HTR-8/SVneo (cell line): ENCODE data around the gene ATF2.

Source experiments
- DNase-seq: peaks from one replicate; pipeline ENCODE4 v3.0.0; 2011; ENCODE audit warnings: low spot score, mixed read lengths; ENCODE audit not compliant: insufficient read length
- FAIRE-seq: peaks from 2 replicates; lab custom pipeline; 2011; peaks lifted over from hg19 to GRCh38; lab: Jason Lieb, UNC

Gene ATF2, protein sequence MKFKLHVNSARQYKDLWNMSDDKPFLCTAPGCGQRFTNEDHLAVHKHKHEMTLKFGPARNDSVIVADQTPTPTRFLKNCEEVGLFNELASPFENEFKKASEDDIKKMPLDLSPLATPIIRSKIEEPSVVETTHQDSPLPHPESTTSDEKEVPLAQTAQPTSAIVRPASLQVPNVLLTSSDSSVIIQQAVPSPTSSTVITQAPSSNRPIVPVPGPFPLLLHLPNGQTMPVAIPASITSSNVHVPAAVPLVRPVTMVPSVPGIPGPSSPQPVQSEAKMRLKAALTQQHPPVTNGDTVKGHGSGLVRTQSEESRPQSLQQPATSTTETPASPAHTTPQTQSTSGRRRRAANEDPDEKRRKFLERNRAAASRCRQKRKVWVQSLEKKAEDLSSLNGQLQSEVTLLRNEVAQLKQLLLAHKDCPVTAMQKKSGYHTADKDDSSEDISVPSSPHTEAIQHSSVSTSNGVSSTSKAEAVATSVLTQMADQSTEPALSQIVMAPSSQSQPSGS

DNA sequence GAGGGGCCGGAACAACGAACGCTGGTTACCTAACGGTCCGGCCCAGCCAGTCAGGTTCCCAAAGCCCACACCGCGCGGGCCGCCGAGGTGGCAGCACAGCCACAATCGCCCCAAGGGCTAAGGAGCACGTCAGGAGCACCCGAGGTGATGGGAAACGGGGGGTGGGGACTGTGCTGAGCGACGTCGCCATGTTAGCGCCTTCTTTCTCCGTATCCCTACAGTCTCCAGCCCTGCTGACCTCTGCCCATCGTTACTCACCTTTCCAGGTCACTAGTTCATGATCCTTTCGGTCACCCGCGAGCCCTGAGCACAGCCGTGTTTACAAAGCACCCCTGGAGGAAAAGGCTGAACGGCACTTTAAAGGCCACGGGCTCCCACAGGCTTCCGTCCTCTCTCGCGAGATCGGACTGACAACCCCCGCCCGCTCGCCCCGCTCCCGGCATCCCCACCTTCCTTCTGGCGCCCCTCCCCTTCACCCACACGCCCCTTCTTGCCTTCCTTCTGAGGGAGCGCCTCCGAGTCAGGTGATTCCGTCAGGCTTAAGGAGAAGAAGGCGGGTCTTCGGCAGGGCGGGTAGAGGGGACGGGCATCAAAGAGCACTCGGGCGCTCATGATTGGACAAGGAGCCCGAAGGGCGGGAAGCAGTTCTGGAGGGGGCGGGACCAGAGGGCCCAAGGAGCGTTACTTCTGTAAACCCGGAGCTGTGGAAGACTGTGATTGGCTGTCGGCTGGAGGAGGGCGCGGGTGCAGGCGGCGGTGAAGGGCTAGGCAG is at the start of gene ATF2:
TSS of gene ATF2 (minus strand) at position 412 of the 772 bp plus-strand sequence. CDS start 31,760 bp downstream, outside the sequence.
- DNase-seq = peak; percentile 95
- FAIRE-seq = peak; percentile 98

DNA sequence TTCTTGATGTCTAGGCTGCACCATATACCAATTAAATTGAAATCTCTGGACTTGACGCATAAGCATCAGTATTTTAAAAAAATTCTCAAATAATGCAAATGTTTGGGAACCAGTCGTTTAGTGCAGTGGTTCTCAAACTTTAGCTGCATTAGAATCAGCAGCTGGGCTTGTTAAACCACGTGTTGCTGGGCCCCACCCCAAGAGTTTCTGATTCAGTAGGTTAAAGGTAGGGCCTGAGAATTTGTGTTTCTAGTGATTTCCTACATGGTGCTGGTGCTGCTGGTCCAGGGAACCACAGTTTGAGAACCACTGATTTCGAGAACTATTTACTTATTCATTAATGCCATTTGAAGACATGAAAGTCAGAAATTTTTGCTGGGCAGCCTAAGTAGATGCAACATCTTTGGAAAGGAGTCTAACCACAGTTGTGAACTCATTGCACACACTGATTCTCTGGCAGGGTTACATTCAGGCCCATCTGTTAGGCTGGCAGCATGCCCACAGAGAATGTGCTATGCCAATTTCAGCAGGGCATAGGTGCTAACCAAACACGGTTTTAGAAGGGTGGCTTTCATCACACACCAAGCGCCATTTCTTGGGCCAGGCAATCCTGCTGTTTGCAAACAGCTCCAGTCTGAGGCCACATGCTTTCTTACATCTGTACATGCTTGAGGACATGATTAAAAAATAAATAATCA is 39.9 kb upstream of the ATF2 start:
- DNase-seq (no peak), FAIRE-seq (peak; percentile 16)

DNA sequence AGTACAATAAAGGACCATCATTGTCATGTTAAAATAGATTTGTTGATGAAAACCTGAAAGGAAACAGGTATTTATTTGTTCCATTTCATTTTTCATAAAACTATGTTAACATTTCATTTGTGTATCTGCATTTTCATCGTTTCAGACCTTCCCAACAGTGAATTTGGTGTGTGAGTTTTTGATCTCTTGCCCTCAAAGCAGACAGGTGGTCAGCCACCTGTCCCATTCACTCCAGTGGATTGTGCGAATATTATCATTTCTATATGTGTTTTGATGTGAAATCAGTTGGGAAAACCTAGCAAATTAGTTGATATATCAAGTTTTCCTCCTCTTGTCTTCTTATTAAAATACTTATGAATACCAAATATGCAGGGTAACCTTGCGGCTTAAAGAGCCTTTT is 38.9 kb upstream of the ATF2 start:
- DNase-seq (no peak), FAIRE-seq (no peak)

DNA sequence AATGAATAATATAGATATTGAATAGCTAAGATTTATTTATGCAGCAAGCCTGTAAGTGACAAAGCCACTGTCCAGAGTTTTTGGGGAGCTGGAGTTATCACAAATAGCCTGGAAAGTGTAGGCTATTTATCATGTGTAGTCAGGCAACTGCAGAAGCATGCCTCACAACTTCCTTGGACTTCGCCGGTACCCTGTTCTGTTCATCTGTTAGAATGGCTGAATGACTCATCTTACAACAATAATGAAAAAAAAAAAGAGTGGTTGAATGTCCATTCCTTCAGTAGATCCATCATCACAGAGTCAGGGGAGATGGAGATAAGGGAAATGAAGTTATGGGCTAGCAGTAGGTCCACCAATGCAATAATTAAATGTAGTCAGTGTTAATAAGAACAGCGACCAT is 37.5 kb upstream of the ATF2 start:
- no peak for FAIRE-seq
- DNase-seq = no peak

DNA sequence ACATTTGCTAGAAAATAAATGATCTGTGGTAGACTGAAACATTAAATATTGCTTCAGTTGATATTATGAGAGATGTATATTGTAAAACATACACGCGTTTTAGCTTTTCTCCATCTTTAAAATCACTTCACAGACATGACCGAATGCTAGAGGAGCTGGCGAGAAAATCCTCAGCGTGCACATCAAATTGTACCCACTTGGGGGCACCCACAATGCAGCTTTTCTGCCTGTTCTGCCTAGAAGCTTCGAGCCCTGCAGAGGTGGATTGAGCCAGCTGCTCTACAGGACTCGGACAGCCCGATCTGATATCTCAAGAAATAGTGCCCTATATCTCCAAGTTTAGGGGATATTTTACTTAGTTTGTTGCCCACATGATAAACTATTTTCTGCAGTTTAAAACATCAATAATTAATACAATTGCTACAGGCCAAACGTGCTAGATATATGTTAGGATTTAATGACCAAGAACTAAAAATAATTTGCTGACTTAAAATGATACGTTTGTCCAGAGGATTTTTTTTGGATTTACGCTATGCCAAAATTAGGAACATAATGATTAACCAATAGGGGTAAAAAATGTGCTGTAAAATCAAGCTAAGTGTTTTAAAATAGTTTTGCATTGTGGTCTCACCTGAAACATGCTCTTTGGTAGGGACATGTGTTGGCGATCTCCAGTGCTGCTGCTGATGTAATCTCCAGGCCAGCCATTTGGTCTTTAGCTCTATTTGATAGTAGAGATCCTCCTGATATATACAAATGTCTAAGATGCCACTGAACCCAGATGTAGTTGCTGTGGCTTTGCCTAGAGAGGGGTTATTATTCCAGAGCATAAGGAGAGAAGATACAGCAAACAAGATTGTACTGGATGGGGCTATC is 35.9 kb upstream of the ATF2 start:
- DNase-seq (peak; percentile 37), FAIRE-seq (peak; percentile 71)

DNA sequence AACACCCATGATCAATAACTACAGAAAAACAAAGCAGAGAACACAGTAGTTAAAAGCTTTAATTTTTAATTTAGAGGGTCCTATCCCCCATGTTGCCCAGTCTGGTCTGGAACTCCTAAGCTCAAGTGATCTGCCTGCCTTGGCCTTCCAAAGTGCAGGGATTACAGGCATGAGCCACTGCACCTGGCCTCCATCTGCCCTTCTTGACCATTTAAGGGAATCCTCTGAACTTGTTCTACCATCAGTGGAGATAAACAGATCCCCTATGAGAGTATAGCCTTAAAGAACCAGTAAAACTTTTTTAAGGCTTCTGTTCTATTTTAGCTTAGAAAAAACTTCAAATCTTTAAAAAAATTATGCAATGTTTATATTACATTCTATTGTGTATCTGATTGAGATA is 27.0 kb upstream of the ATF2 start:
- DNase-seq = no peak
- FAIRE-seq = no peak

DNA sequence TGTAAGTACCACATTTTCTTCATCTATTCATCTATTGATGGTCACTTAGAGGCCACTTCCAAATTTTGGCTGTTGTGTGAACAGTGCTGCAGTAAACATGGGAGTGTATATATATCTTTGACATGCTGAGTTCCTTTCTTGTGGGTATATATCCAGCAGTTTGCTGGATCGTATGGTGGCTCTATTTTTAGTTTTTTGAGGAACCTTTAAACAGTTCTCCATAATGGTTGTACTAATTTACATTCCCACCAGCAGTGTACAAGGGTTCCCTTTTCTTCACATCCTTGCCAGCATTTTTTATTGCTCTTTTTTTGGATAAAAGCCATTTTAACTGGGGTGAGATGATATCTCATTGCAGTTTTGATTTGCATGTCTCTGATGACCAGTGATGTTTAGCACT is 20.8 kb upstream of the ATF2 start:
- no peak for DNase-seq
- no peak for FAIRE-seq

DNA sequence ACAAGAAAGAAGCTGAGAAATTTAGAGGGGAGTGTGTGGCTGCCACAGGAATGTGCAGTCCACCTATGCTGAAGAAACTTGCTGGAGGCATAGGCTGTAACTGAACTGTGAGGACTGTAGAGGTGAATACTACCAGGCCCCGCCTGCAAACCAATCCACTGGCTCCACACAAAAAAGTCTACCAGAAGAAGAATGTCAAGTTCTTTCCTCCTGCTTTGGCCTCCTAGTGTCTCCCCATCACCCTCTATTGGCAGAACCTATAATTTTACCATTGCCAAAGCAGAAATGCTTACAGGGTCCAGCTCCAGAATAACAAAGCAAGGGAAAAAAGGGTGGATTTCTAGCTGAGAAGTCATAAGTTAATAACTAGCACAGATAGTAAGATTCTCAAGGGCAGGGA is 19.4 kb upstream of the ATF2 start:
- no peak for FAIRE-seq
- DNase-seq = no peak

DNA sequence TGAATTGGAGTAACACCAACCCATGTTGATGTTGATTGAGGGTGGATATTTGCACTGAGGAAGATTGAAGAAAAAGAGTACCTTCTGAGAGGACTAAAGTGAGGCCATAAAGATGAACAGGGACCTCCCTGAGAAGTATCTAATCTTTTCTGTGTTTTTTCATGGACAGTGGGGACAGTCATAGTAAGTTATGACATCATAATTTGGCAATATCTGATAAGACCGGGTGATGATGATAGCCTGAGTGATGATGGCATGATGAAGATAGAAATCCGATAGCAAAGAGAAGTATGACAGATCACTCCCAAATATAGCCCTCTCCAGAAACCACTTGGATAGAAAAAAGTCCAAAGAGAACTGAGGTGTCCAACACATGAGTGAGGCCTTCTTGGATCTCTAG is 15.7 kb upstream of the ATF2 start:
- FAIRE-seq = no peak
- DNase-seq = no peak

DNA sequence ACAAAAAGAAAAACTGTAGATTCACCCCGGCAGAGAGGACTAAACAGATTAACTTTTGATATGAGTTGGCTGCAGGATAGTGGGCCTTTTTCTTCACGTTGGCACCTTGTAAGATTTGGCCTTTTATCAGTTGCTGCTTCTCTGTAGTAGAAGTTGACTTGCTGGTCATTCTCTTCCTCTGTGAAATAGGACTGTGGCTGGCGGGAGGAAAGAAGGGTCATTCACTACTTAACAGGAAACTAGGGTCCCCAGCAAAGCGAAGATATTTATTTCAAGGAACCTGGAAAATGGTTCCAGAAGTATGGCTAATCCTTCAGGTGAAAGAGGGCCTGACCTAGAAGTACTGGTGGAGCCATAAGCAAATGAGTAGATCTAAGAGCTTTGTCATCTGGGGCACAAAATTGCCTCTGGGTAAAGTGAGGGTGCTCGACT is 13.9 kb upstream of the ATF2 start:
- DNase-seq = no peak
- FAIRE-seq = no peak

DNA sequence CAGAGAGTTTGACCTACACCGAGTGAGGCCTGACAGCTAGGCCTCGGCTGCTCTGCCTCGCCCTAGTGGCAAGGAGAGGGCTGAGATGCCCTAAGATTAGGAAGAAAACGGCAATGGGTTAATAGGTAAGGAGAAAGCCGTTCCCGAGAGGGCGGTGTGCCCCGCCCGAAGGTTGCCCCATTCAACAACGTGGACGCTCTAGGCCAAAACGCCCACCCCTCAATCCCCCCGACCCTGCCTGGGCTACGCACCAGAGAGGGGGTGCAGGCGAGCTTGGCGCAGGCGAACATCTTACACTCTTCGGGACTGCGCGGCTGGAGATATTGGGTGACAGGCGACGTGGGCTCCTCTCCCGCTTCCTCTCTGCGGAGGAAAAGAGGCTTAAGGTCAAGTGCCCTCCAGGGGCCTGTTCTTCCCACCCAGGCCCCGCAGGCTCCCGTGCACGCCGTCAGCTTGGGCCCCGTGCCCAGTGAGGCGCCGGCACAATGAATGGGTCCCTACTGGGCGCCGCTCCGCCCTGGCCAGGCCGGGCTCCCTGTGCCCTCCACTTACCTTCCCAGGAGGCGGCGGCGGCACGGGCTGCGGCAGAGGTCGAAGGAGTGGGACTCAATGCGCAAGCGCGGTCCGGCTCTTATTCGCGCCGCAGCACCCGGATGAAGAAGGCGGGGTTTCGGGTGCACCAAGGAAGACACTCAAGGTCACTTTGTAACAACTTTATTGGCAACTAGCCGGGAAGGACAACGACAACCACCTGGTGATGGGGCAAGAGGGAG is 13.3 kb upstream of the ATF2 start, which contains the start of gene ATP5MC3:
TSS of gene ATP5MC3 (minus strand) at position 607 of the 773 bp plus-strand sequence. CDS start at position 290, 317 bp downstream.
- peak; percentile 95 for DNase-seq
- peak; percentile 62 for FAIRE-seq

DNA sequence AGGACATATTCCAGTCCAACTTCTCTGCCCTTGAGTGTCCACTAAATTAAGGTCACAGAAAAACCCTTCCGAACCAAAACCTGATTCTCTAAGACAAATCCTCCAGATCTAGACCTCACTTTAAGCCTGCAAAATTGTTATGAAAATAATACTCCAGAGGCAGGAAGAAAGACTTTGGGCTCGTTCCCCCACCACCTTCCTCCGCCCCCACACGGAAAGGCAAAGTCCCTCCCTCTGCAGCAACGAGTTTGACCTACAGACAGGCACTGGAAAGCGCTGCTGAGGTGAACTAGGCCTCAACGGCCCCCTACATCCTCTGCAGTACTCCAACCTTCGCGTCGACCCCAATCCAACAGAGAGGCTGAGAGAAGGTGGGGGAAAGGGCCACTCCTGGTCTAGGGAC is 12.7 kb upstream of the ATF2 start:
- no peak for FAIRE-seq
- DNase-seq = no peak

DNA sequence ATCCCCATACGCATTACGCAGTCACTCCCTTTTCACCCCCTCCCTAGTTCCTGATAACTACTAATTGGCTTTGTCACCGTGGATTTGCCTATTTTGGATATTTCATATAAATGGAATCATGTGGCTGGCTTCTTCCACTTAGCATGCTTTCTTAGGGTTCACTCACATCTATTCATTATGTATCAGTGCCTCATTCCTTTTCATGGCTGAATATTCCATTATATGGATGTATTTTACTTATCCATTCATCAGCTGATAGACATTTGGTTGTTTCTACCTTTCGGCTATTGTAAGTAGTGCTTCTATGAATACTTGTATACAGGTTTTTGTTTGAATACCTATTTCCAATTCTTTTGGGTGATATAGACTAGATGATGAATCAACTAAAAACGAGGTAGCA is 8.6 kb upstream of the ATF2 start:
- DNase-seq = no peak
- no peak for FAIRE-seq

DNA sequence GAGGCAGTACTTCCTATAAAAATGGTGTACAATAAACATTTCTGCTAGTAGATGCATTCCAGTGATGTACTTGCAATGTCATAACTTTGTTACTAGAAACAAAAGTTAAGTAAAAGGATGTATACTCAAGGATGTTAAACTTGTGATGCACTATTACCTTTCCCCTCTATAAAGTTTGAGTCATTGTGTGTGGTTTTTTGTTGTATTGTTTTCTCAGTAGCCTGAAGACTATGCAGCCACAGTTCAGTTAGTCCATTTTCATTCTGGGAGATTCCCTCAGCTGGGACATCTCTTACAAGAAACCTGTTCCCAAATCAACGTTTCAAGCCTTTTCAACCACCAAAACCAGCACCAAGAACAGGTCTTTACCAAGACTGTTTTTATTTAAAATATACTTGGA is 7.9 kb upstream of the ATF2 start:
- FAIRE-seq (no peak), DNase-seq (no peak)

DNA sequence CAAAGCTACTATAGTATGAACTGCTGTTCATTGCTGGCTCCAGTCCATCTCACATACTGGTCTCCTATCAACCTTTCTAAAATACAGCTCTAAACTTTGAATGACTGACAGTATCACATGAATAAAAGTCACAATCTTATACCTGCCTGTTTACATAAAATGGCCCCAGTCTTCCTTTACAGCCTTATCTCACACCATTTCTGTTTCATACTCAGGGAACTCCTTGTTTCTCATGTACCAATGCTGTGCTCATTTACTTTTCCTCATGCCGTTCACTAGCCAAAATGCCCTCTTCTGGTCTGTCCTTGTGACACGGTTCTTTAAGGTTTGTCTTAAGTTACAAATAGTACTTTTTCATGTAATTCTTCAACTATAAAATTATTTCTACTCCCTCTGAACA is 7.3 kb upstream of the ATF2 start:
- DNase-seq = no peak
- no peak for FAIRE-seq

DNA sequence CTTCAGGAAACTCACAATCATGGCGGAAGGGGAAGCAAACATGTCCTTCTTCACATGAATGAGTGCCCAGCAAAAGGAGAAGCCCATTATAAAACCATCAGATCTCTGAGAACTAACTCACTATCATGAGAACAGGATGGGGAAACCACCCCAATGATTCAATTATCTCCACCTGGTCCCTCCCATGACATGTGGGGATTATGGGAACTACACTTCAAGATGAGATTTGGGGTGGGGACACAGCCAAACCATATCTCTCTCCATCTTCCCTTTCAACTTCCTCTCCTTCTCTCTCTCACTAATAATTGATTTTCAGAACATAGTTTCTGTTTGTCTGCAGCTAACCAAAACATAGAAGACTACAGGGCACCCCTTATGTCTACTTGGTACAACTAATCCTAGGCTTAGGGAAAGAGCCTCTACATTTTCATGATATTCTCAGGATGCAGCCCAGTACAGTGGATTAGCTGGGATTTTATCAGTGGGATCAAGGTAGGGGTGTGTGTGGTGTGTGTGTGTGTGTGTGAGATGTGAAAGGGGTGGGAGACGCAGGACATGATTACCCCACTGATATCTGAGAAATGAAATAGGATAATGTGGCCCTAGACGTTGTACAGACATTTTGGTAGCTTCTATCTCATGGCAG is 2.8 kb upstream of the ATF2 start:
- DNase-seq = no peak
- no peak for FAIRE-seq

DNA sequence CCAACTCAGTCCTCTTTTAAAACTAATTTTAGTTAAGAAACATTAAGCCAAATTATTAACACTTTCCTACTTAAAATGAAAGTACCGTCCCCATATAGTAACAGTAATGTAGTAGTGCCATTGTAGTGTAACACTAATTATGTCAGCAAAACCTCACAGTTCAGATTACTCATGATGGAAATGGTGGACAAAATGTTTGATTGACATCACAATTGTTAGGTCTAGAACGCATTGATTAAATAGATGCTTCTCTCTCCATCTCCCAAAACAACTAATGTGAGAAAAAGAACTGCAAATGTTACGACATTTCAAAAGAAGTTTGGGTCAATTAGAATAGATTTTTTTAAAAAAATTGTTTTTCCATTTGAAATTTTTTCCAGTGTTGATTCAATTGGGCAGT is 1.2 kb upstream of the ATF2 start:
- no peak for DNase-seq
- FAIRE-seq = no peak

DNA sequence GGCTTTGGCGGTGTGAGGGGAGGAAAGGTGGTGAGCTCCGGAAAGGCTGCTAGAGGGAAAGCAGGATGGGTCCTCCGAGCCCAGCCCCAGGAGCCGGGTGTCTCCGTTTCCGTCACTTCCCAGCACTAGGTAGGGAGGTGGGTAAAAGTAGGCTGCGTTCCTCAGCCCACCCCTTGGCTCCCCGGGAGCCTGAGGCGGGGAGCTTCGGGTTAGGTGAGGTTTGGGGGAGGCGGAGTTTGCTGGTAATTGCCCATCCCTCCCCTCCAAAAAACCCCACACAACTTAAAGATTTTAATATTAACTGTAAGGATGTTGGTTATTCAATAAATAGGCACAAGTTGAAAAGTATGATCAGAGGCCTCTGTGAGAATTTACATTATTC is 552 bp upstream of the ATF2 start:
- FAIRE-seq = no peak
- no peak for DNase-seq
